Measurements from ENCODE around the gene ZNF407. TPM values are rescaled to one million over a fixed set of nuclear protein-coding genes. Genes with fewer than 3 reads are reported as not detected.
A peak's percentile ranks its signal among the peaks of the same experiment; 100 is the strongest.

Gene ZNF407
- total and polyA plus RNA-seq, 2 of the 13 experiments (the other 11 are each of a cell fraction or from before 2014, with no cell fraction given): 2.3 to 8.7 TPM

GRCh38 chr18:74597034-74597661 lies 522 bp upstream of the ZNF407 start (continued):
- TF ChIP-seq NCOA2 (CRISPR knock-in tag; IDR thresholded peaks at IDR 0.05) (no peak), ZSCAN20 (CRISPR knock-in tag; IDR thresholded peaks at IDR 0.05; ENCODE audit: borderline replicate concordance) (no peak), U2AF1 (optimal IDR thresholded peaks at IDR 0.05; ENCODE audit: low read depth, low read length) (no peak), ZBTB20 (CRISPR knock-in tag; IDR thresholded peaks at IDR 0.05; ENCODE audit: borderline replicate concordance, low read depth) (no peak; the same call in 1 of the 2 replicates), SAP130 (CRISPR knock-in tag; IDR thresholded peaks at IDR 0.05; ENCODE audit: low read depth) (peak; percentile 28; the same call in 1 of the 2 replicates), NBN (conservative IDR thresholded peaks at IDR 0.05) (no peak), ZBTB7B (CRISPR knock-in tag; IDR thresholded peaks at IDR 0.05) (peak; percentile 9; the same call in 1 of the 2 replicates), TMF1 (CRISPR knock-in tag; IDR thresholded peaks at IDR 0.05; ENCODE audit: low read depth) (no peak), SIX1 (CRISPR knock-in tag; IDR thresholded peaks at IDR 0.05; ENCODE audit: borderline replicate concordance) (no peak), ZNF275 (CRISPR knock-in tag; IDR thresholded peaks at IDR 0.05; ENCODE audit: borderline replicate concordance) (0 out of 2 replicates have a peak, but pooled peaks have one; percentile 31), SRSF1 (optimal IDR thresholded peaks at IDR 0.05; ENCODE audit: low read depth, low read length) (peak; percentile 51), PAXIP1 (CRISPR knock-in tag; conservative IDR thresholded peaks at IDR 0.05) (no peak), ZNF18 (CRISPR knock-in tag; IDR thresholded peaks at IDR 0.05; ENCODE audit: insufficient replicate concordance) (no peak), EZH2 (conservative IDR thresholded peaks at IDR 0.05; ENCODE audit: low read depth, low read length) (no peak), RBFOX2 (IDR thresholded peaks at IDR 0.05; ENCODE audit: low read depth, low read length) (peak; percentile 86), FIP1L1 (IDR thresholded peaks at IDR 0.05; ENCODE audit: borderline replicate concordance, insufficient read depth, low read depth, low read length) (no peak), ZNF274 (CRISPR knock-in tag; IDR thresholded peaks at IDR 0.05) (0 out of 2 replicates have a peak, but pooled peaks have one; percentile 54), POLR2A (IDR thresholded peaks at IDR 0.05; ENCODE audit: insufficient read depth in 1 of 2, low read depth in 2 of 2, low read length in 2 of 2) (peak in 1 of 2 experiments; percentile 47; a peak in 2 of 4 replicates), ZMYM3 (CRISPR knock-in tag; IDR thresholded peaks at IDR 0.05) (no peak), ZFY (CRISPR knock-in tag; IDR thresholded peaks at IDR 0.05) (peak; percentile 99), ZNF331 (CRISPR knock-in tag; IDR thresholded peaks at IDR 0.05) (no peak), FLYWCH1 (CRISPR knock-in tag; IDR thresholded peaks at IDR 0.05) (0 out of 2 replicates have a peak, but pooled peaks have one; percentile 64)
